Neural progenitor cell (in vitro differentiated cells): ENCODE results near the gene ANKRD13C. TPM values are rescaled to one million over a fixed set of nuclear protein-coding genes. Genes with fewer than 3 reads are reported as not detected.

ENCODE experiments used
- DNase-seq: peaks from one replicate; pipeline ENCODE4 v3.0.0-alpha.2; 2016; ENCODE audit warnings: low spot score
- H2AFZ ChIP-seq: fragments of 200-600 bp; sonication (generic); replicated peaks from 2 replicates; pipeline ENCODE4 v1.6.1; 2016; ENCODE audit warnings: antibody characterized with exemption
- H3F3A ChIP-seq: fragments of 200-600 bp; sonication (generic); 2 replicates; pipeline ENCODE4 v1.6.1; 2016; ENCODE audit warnings: antibody characterized with exemption, low read depth
- H3K27ac ChIP-seq: fragments of 200-600 bp; sonication (generic); 2 replicates; pipeline ENCODE4 v1.5.1; 2016; ENCODE audit warnings: mild to moderate bottlenecking
- H3K27me3 ChIP-seq: fragments of 200-600 bp; sonication (generic); 2 replicates; pipeline ENCODE4 v1.6.1; 2016; ENCODE audit warnings: mild to moderate bottlenecking, moderate library complexity
- H3K36me3 ChIP-seq: fragments of 200-600 bp; sonication (generic); 2 replicates; pipeline ENCODE4 v1.5.1; 2016
- H3K4me1 ChIP-seq: fragments of 200-600 bp; sonication (generic); 2 replicates; pipeline ENCODE4 v1.6.1; 2016; ENCODE audit warnings: mixed run types
- H3K4me2 ChIP-seq: fragments of 200-600 bp; sonication (generic); 2 replicates; pipeline ENCODE4 v1.6.1; 2016
- H3K4me3 ChIP-seq: fragments of 200-600 bp; sonication (generic); 2 replicates; pipeline ENCODE4 v1.5.1; 2016
- H3K79me2 ChIP-seq: fragments of 200-600 bp; sonication (generic); 2 replicates; pipeline ENCODE4 v1.6.1; 2016; ENCODE audit warnings: low read depth
- H3K9ac ChIP-seq: fragments of 200-600 bp; sonication (generic); 2 replicates; pipeline ENCODE4 v1.6.1; 2016
- H3K9me3 ChIP-seq: fragments of 200-600 bp; sonication (generic); 2 replicates; pipeline ENCODE4 v1.5.1; 2016; ENCODE audit warnings: low read depth
- H4K20me1 ChIP-seq: fragments of 200-600 bp; sonication (generic); 2 replicates; pipeline ENCODE4 v1.6.1; 2016; ENCODE audit warnings: low read depth
- H3K27ac Mint-ChIP-seq: 3 replicates; pipeline ENCODE4 v1.8.0; 2021; ENCODE audit warnings: mixed read lengths
- H3K27me3 Mint-ChIP-seq: 2 replicates; pipeline ENCODE4 v1.8.0; 2022; ENCODE audit warnings: low read depth, mild to moderate bottlenecking, inconsistent platforms, moderate library complexity, mixed read lengths; ENCODE audit not compliant: insufficient read depth
- H3K36me3 Mint-ChIP-seq: 3 replicates; pipeline ENCODE4 v1.8.0; 2021; ENCODE audit warnings: mixed read lengths
- H3K4me1 Mint-ChIP-seq: 3 replicates; pipeline ENCODE4 v1.8.0; 2021; ENCODE audit warnings: mixed read lengths
- H3K4me3 Mint-ChIP-seq: 3 replicates; pipeline ENCODE4 v1.8.0; 2021; ENCODE audit warnings: mild to moderate bottlenecking, moderate library complexity, mixed read lengths
- H3K9me3 Mint-ChIP-seq: 3 replicates; pipeline ENCODE4 v1.8.0; 2020; ENCODE audit warnings: mixed read lengths
- CTCF ChIP-seq: fragments of 200-600 bp; sonication (generic); IDR thresholded peaks from 2 replicates; pipeline ENCODE4 v1.5.1; 2017; ENCODE audit warnings: antibody characterized with exemption, mild to moderate bottlenecking
- EZH2 ChIP-seq: fragments of 200-600 bp; sonication (generic); IDR thresholded peaks from 2 replicates; pipeline ENCODE4 v1.6.1; 2017; ENCODE audit warnings: antibody characterized with exemption, mild to moderate bottlenecking, moderate library complexity
- EZH2phosphoT487 ChIP-seq: fragments of 200-600 bp; sonication (generic); IDR thresholded peaks from 2 replicates; pipeline ENCODE4 v1.6.1; 2017; ENCODE audit warnings: antibody characterized with exemption
- total RNA-seq: library from RNA; depleted of rRNA; stranded (reverse); fragments of >200 nt; gene quantifications from 2 replicates; pipeline ENCODE4 v1.2.3, GENCODE V29; 2015; ENCODE audit warnings: low replicate concordance

Gene ANKRD13C
- total RNA-seq, 1 donor from 2014 or later, result 45.7 TPM

- Histone ChIP-seq H3K79me2 (peaks cover 76% of the 10 kb centered on the region), H3K9me3 (no peaks in the 10 kb centered on the region), H3K27ac (no peak overlapping the region), H3K4me1 (no peaks in the 10 kb centered on the region), H3K4me2 (no peak overlapping the region), H2AFZ (no peak overlapping the region), H3K9ac (no peak overlapping the region), H3F3A (no peaks in the 10 kb centered on the region), H4K20me1 (peaks cover 6% of the 10 kb centered on the region), H3K36me3 (no peaks in the 10 kb centered on the region), H3K4me3 (no peak overlapping the region), H3K27me3 (no peaks in the 10 kb centered on the region)
- Mint-ChIP-seq H3K9me3 (no peaks in the 10 kb centered on the region), H3K27me3 (no peaks in the 10 kb centered on the region), H3K4me3 (no peak overlapping the region), H3K27ac (no peak overlapping the region), H3K4me1 (no peaks in the 10 kb centered on the region), H3K36me3 (peaks cover 11% of the 10 kb centered on the region)
- DNase-seq, result no peak
- TF ChIP-seq EZH2phosphoT487 (no peak), EZH2 (no peak), CTCF (no peak)
Observed at GRCh38 chr1:70333245-70333644, 21.3 kb downstream of the ANKRD13C start.

GRCh38 chr1:70331962-70332361 lies 22.6 kb downstream of the ANKRD13C start:
- Mint-ChIP-seq H3K4me1 (no peaks in the 10 kb centered on the region), H3K4me3 (no peak overlapping the region), H3K27ac (no peak overlapping the region), H3K9me3 (no peaks in the 10 kb centered on the region), H3K27me3 (no peaks in the 10 kb centered on the region), H3K36me3 (peaks cover 8% of the 10 kb centered on the region)
- Histone ChIP-seq H3F3A (no peaks in the 10 kb centered on the region), H3K9ac (no peak overlapping the region), H2AFZ (no peak overlapping the region), H4K20me1 (peaks cover 6% of the 10 kb centered on the region), H3K4me3 (no peak overlapping the region), H3K79me2 (peaks cover 73% of the 10 kb centered on the region), H3K4me2 (no peak overlapping the region), H3K27me3 (no peaks in the 10 kb centered on the region), H3K4me1 (no peaks in the 10 kb centered on the region), H3K27ac (no peak overlapping the region), H3K36me3 (no peaks in the 10 kb centered on the region), H3K9me3 (no peaks in the 10 kb centered on the region)
- TF ChIP-seq EZH2, result no peak
- no peak for DNase-seq

- Mint-ChIP-seq H3K4me3 (no peak overlapping the region), H3K36me3 (peaks cover 14% of the 10 kb centered on the region), H3K9me3 (no peaks in the 10 kb centered on the region), H3K27ac (no peak overlapping the region), H3K27me3 (no peaks in the 10 kb centered on the region), H3K4me1 (no peaks in the 10 kb centered on the region)
- peaks cover 6% of the 10 kb centered on the region for H4K20me1 ChIP-seq
- no peaks in the 10 kb centered on the region for H3K9me3 ChIP-seq
- no peak for DNase-seq
- H3K27me3 ChIP-seq, result no peaks in the 10 kb centered on the region
- no peak overlapping the region for H3K4me2 ChIP-seq
- H3F3A ChIP-seq, result no peaks in the 10 kb centered on the region
- no peak overlapping the region for H3K27ac ChIP-seq
- H2AFZ ChIP-seq, result no peak overlapping the region
- no peak overlapping the region for H3K4me3 ChIP-seq
- no peak overlapping the region for H3K9ac ChIP-seq
- TF ChIP-seq EZH2, result no peak
- TF ChIP-seq EZH2phosphoT487, result no peak
- TF ChIP-seq CTCF, result no peak
- H3K4me1 ChIP-seq, result no peaks in the 10 kb centered on the region
- H3K36me3 ChIP-seq, result peaks cover 7% of the 10 kb centered on the region
- H3K79me2 ChIP-seq, result peaks cover 69% of the 10 kb centered on the region
Observed at GRCh38 chr1:70327306-70328076, 27.0 kb downstream of the ANKRD13C start.

- H4K20me1 ChIP-seq, result no peaks in the 10 kb centered on the region
- no peak overlapping the region for H3K9ac ChIP-seq
- no peak overlapping the region for H3K27ac Mint-ChIP-seq
- no peak for TF ChIP-seq EZH2
- TF ChIP-seq CTCF, result peak; percentile 16
- no peak for DNase-seq
- no peaks in the 10 kb centered on the region for H3K9me3 ChIP-seq
- H3K36me3 ChIP-seq, result peaks cover 7% of the 10 kb centered on the region
- no peaks in the 10 kb centered on the region for H3K4me1 ChIP-seq
- no peak overlapping the region for H3K4me2 ChIP-seq
- no peak overlapping the region for H2AFZ ChIP-seq
- no peaks in the 10 kb centered on the region for H3K9me3 Mint-ChIP-seq
- H3K27me3 Mint-ChIP-seq, result no peaks in the 10 kb centered on the region
- peaks cover 72% of the 10 kb centered on the region for H3K79me2 ChIP-seq
- no peaks in the 10 kb centered on the region for H3K4me1 Mint-ChIP-seq
- H3K27me3 ChIP-seq, result no peaks in the 10 kb centered on the region
- H3F3A ChIP-seq, result no peaks in the 10 kb centered on the region
- H3K4me3 ChIP-seq, result no peak overlapping the region
- H3K27ac ChIP-seq, result no peak overlapping the region
- peaks cover 15% of the 10 kb centered on the region for H3K36me3 Mint-ChIP-seq
- H3K4me3 Mint-ChIP-seq, result no peak overlapping the region
Observed at GRCh38 chr1:70324683-70325082, 29.8 kb downstream of the ANKRD13C start.
